DOHH2 (cell line): ENCODE measurements around the gene AIF1L.

ENCODE experiments used
- H3F3A ChIP-seq: fragments of 200-600 bp; sonication (generic), shearing (Covaris generic); 2 replicates; pipeline ENCODE4 v1.6.0; 2016; ENCODE audit warnings: antibody characterized with exemption, mild to moderate bottlenecking; ENCODE audit not compliant: control insufficient read depth, insufficient read depth
- H3K27ac ChIP-seq: fragments of 200-600 bp; sonication (generic); 2 replicates; pipeline ENCODE4 v1.5.1; 2014; ENCODE audit warnings: low read depth, mild to moderate bottlenecking, low read length, moderate library complexity
- H3K27me3 ChIP-seq: fragments of 200-600 bp; sonication (generic); 2 replicates; pipeline ENCODE4 v1.6.1; 2014; ENCODE audit warnings: mild to moderate bottlenecking, low read length, mixed read lengths; ENCODE audit not compliant: control insufficient read depth
- H3K36me3 ChIP-seq: fragments of 200-600 bp; sonication (generic); 2 replicates; pipeline ENCODE4 v1.6.1; 2014; ENCODE audit warnings: mild to moderate bottlenecking, low read length, moderate library complexity, mixed read lengths; ENCODE audit not compliant: control insufficient read depth
- H3K4me1 ChIP-seq: fragments of 200-600 bp; sonication (generic); 2 replicates; pipeline ENCODE4 v1.6.1; 2014; ENCODE audit warnings: mild to moderate bottlenecking, low read length, mixed read lengths; ENCODE audit not compliant: control insufficient read depth
- H3K4me2 ChIP-seq: fragments of 200-600 bp; sonication (generic); 2 replicates; pipeline ENCODE4 v1.6.0; 2014; ENCODE audit warnings: mild to moderate bottlenecking, low read length, moderate library complexity
- H3K4me3 ChIP-seq: fragments of 200-600 bp; sonication (generic); 2 replicates; pipeline ENCODE4 v1.5.1; 2014; ENCODE audit warnings: mild to moderate bottlenecking, low read length, mixed read lengths
- H3K79me2 ChIP-seq: fragments of 200-600 bp; sonication (generic); 2 replicates; pipeline ENCODE4 v1.6.1; 2014; ENCODE audit warnings: mild to moderate bottlenecking, low read length, mixed read lengths; ENCODE audit not compliant: control insufficient read depth
- H3K9me2 ChIP-seq: fragments of 200-600 bp; sonication (generic); replicated peaks from 2 replicates; pipeline ENCODE4 v1.6.1; 2014; ENCODE audit warnings: mild to moderate bottlenecking, low read length, mixed read lengths; ENCODE audit not compliant: control insufficient read depth
- H3K9me3 ChIP-seq: fragments of 200-600 bp; sonication (generic); 2 replicates; pipeline ENCODE4 v1.6.1; 2014; ENCODE audit warnings: antibody characterized with exemption, low read length, mixed read lengths; ENCODE audit not compliant: control insufficient read depth, insufficient read depth
- H4K20me1 ChIP-seq: fragments of 200-600 bp; sonication (generic); 2 replicates; pipeline ENCODE4 v1.6.0; 2014; ENCODE audit warnings: low read depth, mild to moderate bottlenecking, antibody characterized with exemption, low read length, moderate library complexity; ENCODE audit not compliant: control insufficient read depth, insufficient read depth
- CTCF ChIP-seq: fragments of 200-600 bp; sonication (generic); IDR thresholded peaks from one replicate; pipeline ENCODE4 v1.5.1; 2014; ENCODE audit warnings: antibody characterized with exemption, mild to moderate bottlenecking, low read depth, low read length; ENCODE audit not compliant: poor library complexity, severe bottlenecking
- EZH2phosphoT487 ChIP-seq: fragments of 200-600 bp; sonication (generic); IDR thresholded peaks from 2 replicates; pipeline ENCODE4 v1.6.1; 2017; ENCODE audit warnings: borderline replicate concordance, mild to moderate bottlenecking, antibody characterized with exemption, low read length, moderate library complexity, mixed read lengths

Gene AIF1L

GRCh38 chr9:131111186-131111853 lies 15.0 kb downstream of the AIF1L start:
- H3K4me3 ChIP-seq = no peak overlapping the region
- TF ChIP-seq CTCF (no peak), EZH2phosphoT487 (no peak)

GRCh38 chr9:131111854-131112311 lies 15.6 kb downstream of the AIF1L start:
- H3K9me2 ChIP-seq = no peaks in the 10 kb centered on the region
- no peak overlapping the region for H3K27ac ChIP-seq
- no peaks in the 10 kb centered on the region for H4K20me1 ChIP-seq
- H3K36me3 ChIP-seq = no peaks in the 10 kb centered on the region
- H3F3A ChIP-seq = no peaks in the 10 kb centered on the region
- no peak for TF ChIP-seq EZH2phosphoT487
- H3K79me2 ChIP-seq = no peaks in the 10 kb centered on the region
- H3K4me3 ChIP-seq = no peak overlapping the region
- H3K4me2 ChIP-seq = no peak overlapping the region
- no peaks in the 10 kb centered on the region for H3K9me3 ChIP-seq
- no peaks in the 10 kb centered on the region for H3K4me1 ChIP-seq
- H3K27me3 ChIP-seq = peaks cover 3% of the 10 kb centered on the region; the same call in 1 of the 2 replicates

More at GRCh38 chr9:131111186-131111853, 15.0 kb downstream of the AIF1L start:
- H3K4me1 ChIP-seq = no peaks in the 10 kb centered on the region
- no peaks in the 10 kb centered on the region for H4K20me1 ChIP-seq
- H3K27me3 ChIP-seq = peaks cover 3% of the 10 kb centered on the region; the same call in 1 of the 2 replicates
- H3K36me3 ChIP-seq = no peaks in the 10 kb centered on the region
- H3K27ac ChIP-seq = no peak overlapping the region
- no peaks in the 10 kb centered on the region for H3K79me2 ChIP-seq
- no peak overlapping the region for H3K4me2 ChIP-seq
- H3K9me3 ChIP-seq = no peaks in the 10 kb centered on the region
- no peaks in the 10 kb centered on the region for H3K9me2 ChIP-seq
- H3F3A ChIP-seq = no peaks in the 10 kb centered on the region

GRCh38 chr9:131112374-131113154 lies 16.2 kb downstream of the AIF1L start:
- H3K79me2 ChIP-seq = no peaks in the 10 kb centered on the region
- no peak overlapping the region for H3K27ac ChIP-seq
- H3K9me2 ChIP-seq = no peaks in the 10 kb centered on the region
- H3F3A ChIP-seq = no peaks in the 10 kb centered on the region
- H4K20me1 ChIP-seq = no peaks in the 10 kb centered on the region
- TF ChIP-seq CTCF = no peak
- no peak for TF ChIP-seq EZH2phosphoT487
- peaks cover 6% of the 10 kb centered on the region; the same call in 1 of the 2 replicates for H3K27me3 ChIP-seq
- H3K36me3 ChIP-seq = no peaks in the 10 kb centered on the region
- no peaks in the 10 kb centered on the region for H3K4me1 ChIP-seq
- no peaks in the 10 kb centered on the region for H3K9me3 ChIP-seq
- H3K4me2 ChIP-seq = no peak overlapping the region
- H3K4me3 ChIP-seq = no peak overlapping the region

- Histone ChIP-seq H3K27ac (no peak overlapping the region), H3K36me3 (no peaks in the 10 kb centered on the region), H3K79me2 (no peaks in the 10 kb centered on the region), H3K9me2 (no peaks in the 10 kb centered on the region), H3K4me2 (no peak overlapping the region), H3F3A (no peaks in the 10 kb centered on the region), H3K27me3 (peaks cover 11% of the 10 kb centered on the region; the same call in 1 of the 2 replicates), H4K20me1 (no peaks in the 10 kb centered on the region), H3K4me3 (no peak overlapping the region), H3K9me3 (no peaks in the 10 kb centered on the region), H3K4me1 (no peaks in the 10 kb centered on the region)
- TF ChIP-seq CTCF = no peak
Observed at GRCh38 chr9:131113655-131114054, 17.3 kb downstream of the AIF1L start.
